Measurements from ENCODE around the gene MTA1. TPM values are rescaled to one million over a fixed set of nuclear protein-coding genes. Genes with fewer than 3 reads are reported as not detected.

MTA1 gene
- 100 to 1,000 TPM in 4 of 5 donors, 10 to 100 TPM in 1; 85.8 to 159 (median 125) TPM for polyA plus RNA-seq (ENCODE audit: insufficient read depth in 1 of 5, insufficient read length in 5 of 5, low replicate concordance in 1 of 5)
- long read RNA-seq, donor 1, transcript MTA1-211 (3 exons, 842 nt): major isoform, 5 of 35 reads
- long read RNA-seq, donor 1, partial matches to known transcripts: 21 of 35 reads
- long read RNA-seq, donor 1, other reads (novel, unspliced or antisense): 0 of 35 reads
- long read RNA-seq, donor 2, transcript MTA1-201 (21 exons, 2,876 nt): major isoform, 6 of 13 reads
- long read RNA-seq, donor 2, partial matches to known transcripts: 0 of 13 reads
- long read RNA-seq, donor 2, other reads (novel, unspliced or antisense): 0 of 13 reads
- long read RNA-seq, donor 3, transcript MTA1-212 (2 exons, 700 nt): major isoform, 11 of 26 reads
- long read RNA-seq, donor 3, transcript MTA1-211 (3 exons, 842 nt): minor isoform, 6 of 26 reads
- long read RNA-seq, donor 3, partial matches to known transcripts: 5 of 26 reads
- long read RNA-seq, donor 3, other reads (novel, unspliced or antisense): 0 of 26 reads
- long read RNA-seq, donor 4, partial matches to known transcripts: 0 of 11 reads
- long read RNA-seq, donor 4, other reads (novel, unspliced or antisense): 0 of 11 reads
- long read RNA-seq, donor 5, partial matches to known transcripts: 5 of 9 reads
- long read RNA-seq, donor 5, other reads (novel, unspliced or antisense): 0 of 9 reads
- long read RNA-seq, donor 6, partial matches to known transcripts: 0 of 9 reads
- long read RNA-seq, donor 6, other reads (novel, unspliced or antisense): 0 of 9 reads
- long read RNA-seq, donor 7, partial matches to known transcripts: 0 of 8 reads
- long read RNA-seq, donor 7, other reads (novel, unspliced or antisense): 0 of 8 reads
- long read RNA-seq, donor 8, partial matches to known transcripts: 0 of 6 reads
- long read RNA-seq, donor 8, other reads (novel, unspliced or antisense): 0 of 6 reads

GRCh38 chr14:105419195-105420091 lies at the start of gene MTA1:
Gene MTA1 (plus strand): TSS chr14:105419827. CDS start chr14:105420036, 209 bp downstream.
- no peak for DNase-seq

GRCh38 chr14:105374389-105374788 lies 45.2 kb upstream of the MTA1 start:
- DNase-seq: no peak

- no peak for DNase-seq
Observed at GRCh38 chr14:105375635-105376057, 44.0 kb upstream of the MTA1 start.

- no peak for DNase-seq
Observed at GRCh38 chr14:105376521-105377440, 42.8 kb upstream of the MTA1 start.

- DNase-seq: no peak
Observed at GRCh38 chr14:105377555-105378182, 42.0 kb upstream of the MTA1 start.

GRCh38 chr14:105378199-105378598 lies 41.4 kb upstream of the MTA1 start:
- DNase-seq: no peak

- no peak for DNase-seq
Observed at GRCh38 chr14:105378873-105379685, 40.5 kb upstream of the MTA1 start.

- no peak for DNase-seq
Observed at GRCh38 chr14:105379946-105380345, 39.7 kb upstream of the MTA1 start.

- DNase-seq: no peak
Observed at GRCh38 chr14:105380756-105381155, 38.9 kb upstream of the MTA1 start.

- no peak for DNase-seq
Observed at GRCh38 chr14:105381446-105382342, 37.9 kb upstream of the MTA1 start.

GRCh38 chr14:105382343-105383082 lies 37.1 kb upstream of the MTA1 start:
- DNase-seq: no peak

GRCh38 chr14:105383083-105383730 lies 36.4 kb upstream of the MTA1 start:
- DNase-seq: no peak

- DNase-seq: no peak
Observed at GRCh38 chr14:105384041-105384557, 35.5 kb upstream of the MTA1 start.

- no peak for DNase-seq
Observed at GRCh38 chr14:105384605-105385321, 34.9 kb upstream of the MTA1 start.

- no peak for DNase-seq
Observed at GRCh38 chr14:105385322-105385637, 34.3 kb upstream of the MTA1 start.

Measured in right lung (tissue), 10 donors.